Measurements from ENCODE around the gene PTPRD.

DNA sequence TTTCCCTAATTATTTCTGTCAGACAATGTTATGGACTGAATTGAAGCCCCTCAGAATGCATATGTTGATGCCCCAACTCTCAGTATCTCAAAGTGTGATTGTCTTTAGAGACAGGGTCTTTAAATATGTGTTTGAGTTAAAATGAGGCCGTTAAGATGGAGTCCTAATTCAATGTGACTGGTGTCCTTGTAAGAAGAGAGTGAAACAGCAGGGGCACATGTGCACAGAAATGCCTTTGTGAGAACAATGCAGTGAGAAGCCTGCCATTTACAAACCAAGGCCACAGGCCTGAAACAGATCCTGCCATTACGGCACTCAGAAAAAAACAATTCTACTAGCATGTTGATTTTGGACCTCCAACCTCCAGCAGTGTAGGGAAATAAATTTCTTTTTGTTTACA is 2330.3 kb downstream of the PTPRD start:
- TF ChIP-seq, protein P1, sequence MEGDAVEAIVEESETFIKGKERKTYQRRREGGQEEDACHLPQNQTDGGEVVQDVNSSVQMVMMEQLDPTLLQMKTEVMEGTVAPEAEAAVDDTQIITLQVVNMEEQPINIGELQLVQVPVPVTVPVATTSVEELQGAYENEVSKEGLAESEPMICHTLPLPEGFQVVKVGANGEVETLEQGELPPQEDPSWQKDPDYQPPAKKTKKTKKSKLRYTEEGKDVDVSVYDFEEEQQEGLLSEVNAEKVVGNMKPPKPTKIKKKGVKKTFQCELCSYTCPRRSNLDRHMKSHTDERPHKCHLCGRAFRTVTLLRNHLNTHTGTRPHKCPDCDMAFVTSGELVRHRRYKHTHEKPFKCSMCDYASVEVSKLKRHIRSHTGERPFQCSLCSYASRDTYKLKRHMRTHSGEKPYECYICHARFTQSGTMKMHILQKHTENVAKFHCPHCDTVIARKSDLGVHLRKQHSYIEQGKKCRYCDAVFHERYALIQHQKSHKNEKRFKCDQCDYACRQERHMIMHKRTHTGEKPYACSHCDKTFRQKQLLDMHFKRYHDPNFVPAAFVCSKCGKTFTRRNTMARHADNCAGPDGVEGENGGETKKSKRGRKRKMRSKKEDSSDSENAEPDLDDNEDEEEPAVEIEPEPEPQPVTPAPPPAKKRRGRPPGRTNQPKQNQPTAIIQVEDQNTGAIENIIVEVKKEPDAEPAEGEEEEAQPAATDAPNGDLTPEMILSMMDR (IDR thresholded peaks at IDR 0.05) = no peak
- TF ChIP-seq POLR2A (IDR thresholded peaks at IDR 0.05) = no peak
- no peak for TF ChIP-seq POLR2AphosphoS5 (IDR thresholded peaks at IDR 0.05)
